GM18502 (cell line): Measurements from ENCODE around the gene CBFA2T3.

Experiments
- ATAC-seq: cut with Tn5 transposase; IDR thresholded peaks from one replicate; pipeline ENCODE4 v1.9.1; 2021; ENCODE audit warnings: mild to moderate bottlenecking; ENCODE audit not compliant: unreplicated experiment, poor library complexity

The CBFA2T3 gene

DNA sequence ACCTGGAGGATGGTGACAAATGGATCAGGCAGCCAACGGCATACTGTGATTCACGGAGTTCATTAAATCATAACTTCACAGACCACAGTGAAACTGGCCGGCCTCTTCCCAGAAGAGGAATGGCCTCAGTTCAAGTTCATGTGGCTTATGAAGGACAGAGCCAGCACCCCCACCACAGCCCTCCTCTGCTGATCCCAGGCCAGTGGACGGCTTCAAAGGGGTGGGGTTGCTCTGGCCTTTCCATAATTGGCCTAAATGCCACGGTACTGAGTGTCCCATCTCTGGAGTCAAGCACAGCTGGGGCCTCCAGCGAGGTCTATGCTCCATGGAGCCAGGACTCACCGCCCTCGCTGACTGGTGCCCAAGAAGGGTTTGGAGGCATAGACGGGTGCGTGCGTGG is 141.6 kb downstream of the CBFA2T3 start:
- no peak for ATAC-seq

DNA sequence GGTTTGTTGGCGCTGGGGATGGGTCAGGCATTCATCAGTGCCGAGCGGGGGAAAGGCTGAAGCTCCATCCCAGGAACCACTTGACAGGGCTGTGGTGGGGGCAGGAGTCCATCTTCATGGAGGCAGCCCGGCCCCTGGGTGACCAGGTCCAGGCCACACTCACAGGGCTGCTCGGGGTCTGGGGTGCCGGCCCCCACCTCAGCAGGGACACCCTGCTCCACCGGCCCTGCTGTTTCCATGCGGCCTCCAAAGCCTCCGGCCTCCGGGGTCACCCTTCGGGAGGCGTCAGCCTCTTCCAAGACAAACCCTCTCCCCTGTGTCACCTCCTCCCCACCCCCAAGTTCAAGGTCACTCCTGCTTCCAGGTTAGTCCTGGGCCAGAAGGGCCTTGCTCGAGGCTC is 142.3 kb downstream of the CBFA2T3 start:
- ATAC-seq: no peak

DNA sequence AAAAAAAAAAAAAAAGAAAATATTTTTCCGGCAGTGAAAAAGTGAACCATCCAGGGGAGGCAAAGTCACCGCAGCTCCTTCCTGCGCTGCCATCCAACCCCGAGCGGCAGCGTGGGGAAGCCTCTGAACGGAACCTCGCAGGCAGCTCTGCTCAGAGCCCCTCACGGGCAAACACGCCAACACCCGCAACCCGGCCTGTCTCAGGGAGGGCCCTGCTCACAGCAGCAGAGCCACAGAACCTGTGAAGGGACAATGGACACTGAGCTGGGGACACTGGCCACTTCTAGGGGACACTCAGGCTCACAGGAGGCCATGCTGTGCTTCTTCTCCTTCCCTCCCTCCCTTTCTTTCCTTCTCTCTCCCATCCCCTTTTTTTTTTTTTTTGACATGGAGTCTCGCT is 143.9 kb downstream of the CBFA2T3 start:
- ATAC-seq: no peak

DNA sequence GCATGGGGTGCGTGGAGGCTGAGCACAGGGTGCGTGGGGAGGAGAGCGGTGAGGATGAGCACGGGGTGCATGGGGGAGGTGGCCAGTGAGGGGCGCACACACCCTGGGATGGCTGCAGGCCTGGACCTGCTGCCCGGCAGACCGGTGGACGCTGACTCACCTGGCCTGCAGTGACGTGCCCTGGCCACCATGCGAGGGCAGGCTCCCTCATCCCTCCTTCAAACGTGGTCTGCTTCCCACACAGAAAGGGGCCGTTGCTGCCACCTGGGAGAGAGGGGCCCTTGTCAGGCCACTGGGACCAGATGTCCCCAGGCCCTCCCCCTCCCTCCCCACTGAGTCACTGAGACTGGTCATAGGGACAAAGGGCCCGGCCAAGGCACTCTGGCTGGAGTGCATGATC is 145.2 kb downstream of the CBFA2T3 start:
- no peak for ATAC-seq

DNA sequence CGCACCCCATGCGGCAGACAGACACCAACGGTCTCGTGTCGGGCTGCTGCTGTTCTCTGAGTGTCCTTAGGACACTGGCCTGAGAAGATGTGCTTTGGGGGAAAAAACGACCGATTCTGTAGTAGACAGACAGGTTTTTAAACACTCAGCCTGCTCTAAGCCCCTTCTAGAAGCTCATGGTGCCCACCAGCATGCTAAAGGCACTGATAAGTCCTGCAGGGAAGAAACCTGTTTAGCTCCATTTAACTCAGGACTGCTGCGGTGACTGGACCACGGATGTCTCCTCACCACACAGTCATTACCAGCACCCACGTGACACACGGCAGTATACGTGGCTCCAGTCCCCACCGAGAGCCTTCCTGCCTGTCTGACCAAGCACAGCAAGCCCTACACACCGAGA is 146.2 kb downstream of the CBFA2T3 start:
- no peak for ATAC-seq

DNA sequence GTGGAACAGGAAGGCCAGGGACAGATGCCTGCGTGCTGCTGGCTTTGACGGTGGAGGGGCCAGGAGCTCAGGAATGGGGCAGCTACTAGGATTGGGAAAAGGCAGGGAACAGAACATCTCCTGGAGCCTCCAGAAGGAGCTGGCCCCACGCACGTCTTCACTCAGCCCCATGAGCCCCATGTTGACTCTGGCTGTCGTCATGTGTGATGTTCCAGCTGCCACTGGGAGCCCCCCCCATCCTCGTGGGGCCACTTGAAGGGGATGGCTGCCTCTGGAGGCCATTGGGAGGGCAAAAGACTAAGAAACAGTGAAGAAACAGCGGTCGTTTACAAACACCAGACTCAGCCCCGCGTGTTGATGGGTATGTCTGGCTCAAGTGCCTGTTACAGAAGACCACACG is 146.7 kb downstream of the CBFA2T3 start:
- ATAC-seq: no peak

DNA sequence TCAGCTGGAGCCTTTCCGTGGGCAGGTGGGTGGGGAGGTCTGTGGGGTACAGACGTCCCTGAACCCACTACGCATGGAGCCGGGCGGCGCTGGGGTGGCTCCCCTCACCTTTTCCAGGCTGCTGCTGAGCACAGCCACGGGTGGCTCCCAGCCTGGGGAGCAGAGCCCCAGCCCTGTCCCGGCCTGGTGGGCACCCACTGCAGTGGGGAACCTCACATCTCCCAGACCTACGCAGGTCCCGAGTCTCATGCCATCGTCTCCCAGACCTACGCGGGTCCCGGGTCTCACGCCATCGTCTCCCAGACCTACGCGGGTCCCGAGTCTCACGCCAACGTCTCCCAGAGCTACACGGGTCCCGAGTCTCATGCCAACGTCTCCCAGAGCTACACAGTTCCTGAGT is 148.3 kb downstream of the CBFA2T3 start:
- no peak for ATAC-seq

DNA sequence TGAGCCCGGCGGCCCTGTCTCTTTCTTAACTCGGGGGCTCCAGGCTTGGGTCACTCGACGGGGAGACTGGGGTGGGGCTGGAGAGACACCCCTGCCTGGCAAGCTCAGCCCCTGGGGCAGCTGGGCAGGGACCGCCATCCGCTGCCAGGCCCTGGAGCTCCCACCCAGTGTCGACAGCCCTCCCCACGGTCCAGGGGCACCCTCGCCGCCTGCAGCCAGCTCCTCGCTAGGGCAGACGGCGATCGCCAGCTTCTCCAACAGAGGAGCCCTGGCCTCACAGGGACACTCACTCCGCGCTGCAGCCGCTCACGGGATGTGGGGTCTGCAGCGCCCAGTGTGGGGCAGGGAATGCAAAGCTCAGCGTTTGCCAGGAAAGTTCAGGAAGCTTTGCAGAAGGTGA is 149.3 kb downstream of the CBFA2T3 start:
- no peak for ATAC-seq

DNA sequence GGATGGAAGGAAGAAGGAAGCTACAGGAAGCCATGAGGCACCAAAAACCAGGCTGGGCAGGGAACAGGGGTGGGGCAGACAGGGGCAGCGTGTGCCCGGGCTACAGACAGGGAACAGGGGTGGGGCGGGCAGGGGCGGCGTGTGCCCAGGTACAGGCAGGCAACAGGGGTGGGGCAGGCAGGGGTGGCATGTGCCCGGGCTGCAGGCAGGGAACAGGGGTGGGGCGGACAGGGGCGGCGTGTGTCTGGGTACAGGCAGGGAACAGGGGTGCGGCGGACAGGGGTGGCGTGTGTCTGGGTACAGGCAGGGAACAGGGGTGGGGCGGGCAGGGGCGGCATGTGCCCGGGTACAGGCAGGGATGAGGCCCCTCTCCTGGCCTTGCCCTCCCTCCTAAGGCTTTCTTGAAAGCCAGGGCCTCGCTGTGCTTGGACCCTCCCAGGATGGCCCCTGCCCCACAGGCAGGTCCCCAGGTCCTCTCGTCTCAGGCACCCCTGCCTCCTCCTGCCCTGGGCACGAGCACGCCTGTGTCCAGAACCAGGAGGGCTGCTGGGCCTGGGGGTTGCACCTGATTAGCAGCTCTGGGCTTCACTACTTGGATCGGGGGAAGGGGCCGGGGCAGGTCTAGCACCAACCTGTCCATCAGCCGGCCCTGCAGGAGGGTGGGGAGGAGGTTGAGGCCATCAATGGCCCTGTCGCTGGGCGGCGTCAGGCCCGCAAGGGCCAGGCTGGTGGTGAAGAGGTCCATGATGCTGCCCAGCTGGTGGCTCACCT is 150.8 kb downstream of the CBFA2T3 start:
- ATAC-seq: no peak

DNA sequence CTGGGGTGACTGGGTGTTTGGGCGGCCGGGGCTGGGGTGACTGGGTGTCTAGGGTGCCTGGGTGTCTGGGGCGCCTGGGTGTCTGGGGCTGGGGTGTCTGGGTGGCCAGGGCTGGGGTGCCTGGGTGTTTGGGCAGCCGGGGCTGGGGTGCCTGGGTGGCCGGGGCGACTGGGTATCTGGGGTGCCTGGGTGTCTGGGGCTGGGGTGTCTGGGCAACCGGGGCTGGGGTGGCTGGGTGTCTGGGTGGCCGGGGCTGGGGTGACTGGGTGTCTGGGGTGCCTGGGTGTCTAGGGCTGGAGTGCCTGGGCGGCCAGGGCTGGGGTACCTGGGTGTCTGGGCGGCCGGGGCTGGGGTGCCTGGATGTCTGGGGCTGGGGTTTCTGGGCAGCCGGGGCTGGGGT is 151.9 kb downstream of the CBFA2T3 start:
- no peak for ATAC-seq
